22Rv1 (cell line): ENCODE results near the gene SLC22A5.
"Not testable (repeated sequence)": the region's sequence is repeated elsewhere in the genome, so short reads cannot be mapped to it uniquely, and the experiment has no call there.

Experiments
- H3K27ac ChIP-seq: fragments of 450-650 bp; 2 replicates; pipeline ENCODE4 v1.5.1; 2017
- ZFX ChIP-seq: fragments of 450-650 bp; IDR thresholded peaks from 2 replicates; pipeline ENCODE4 v1.6.1; 2017; ENCODE audit warnings: antibody characterized with exemption, borderline replicate concordance
- TF ChIP-seq, protein P1 (sequence below): fragments of 450-650 bp; IDR thresholded peaks from 2 replicates; pipeline ENCODE4 v1.5.1; 2017; ENCODE audit warnings: mild to moderate bottlenecking

SLC22A5 gene

DNA sequence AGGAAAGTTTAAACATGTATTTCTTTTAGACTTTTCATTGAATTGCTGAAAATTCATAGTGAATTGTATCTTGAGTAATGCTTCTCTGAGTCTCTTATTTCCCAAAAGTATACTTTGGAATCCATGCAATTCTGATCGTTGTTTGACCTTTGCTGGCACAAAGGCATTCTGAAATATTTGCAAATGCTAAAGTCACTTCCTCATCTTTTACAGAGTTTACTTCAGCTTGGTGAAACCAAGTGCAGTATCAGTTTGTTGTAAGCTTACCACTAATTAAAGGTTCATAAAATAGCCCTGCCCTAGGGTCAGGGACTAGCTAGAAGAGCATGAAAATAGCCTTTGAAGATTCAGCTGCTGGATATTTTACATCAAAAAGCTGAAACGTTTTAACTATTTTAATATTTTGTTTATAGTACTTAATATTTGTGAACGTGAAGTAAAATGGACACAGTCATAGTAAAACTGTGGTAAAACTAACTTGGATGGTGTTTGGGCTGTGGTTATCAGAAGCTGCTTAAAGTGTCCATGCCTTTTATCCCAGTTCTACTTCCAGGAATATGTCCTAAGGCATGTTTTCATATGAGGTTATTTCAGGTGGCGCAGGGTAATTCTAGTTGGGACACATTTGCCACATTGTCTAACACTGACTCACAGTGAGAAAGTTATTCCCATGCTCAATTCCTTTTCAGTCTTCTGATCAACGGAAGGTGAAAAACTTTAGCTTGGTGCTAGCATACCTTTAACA, 45.3 kb downstream of the SLC22A5 start:
- no peak overlapping the region for H3K27ac ChIP-seq
- TF ChIP-seq, protein P1, sequence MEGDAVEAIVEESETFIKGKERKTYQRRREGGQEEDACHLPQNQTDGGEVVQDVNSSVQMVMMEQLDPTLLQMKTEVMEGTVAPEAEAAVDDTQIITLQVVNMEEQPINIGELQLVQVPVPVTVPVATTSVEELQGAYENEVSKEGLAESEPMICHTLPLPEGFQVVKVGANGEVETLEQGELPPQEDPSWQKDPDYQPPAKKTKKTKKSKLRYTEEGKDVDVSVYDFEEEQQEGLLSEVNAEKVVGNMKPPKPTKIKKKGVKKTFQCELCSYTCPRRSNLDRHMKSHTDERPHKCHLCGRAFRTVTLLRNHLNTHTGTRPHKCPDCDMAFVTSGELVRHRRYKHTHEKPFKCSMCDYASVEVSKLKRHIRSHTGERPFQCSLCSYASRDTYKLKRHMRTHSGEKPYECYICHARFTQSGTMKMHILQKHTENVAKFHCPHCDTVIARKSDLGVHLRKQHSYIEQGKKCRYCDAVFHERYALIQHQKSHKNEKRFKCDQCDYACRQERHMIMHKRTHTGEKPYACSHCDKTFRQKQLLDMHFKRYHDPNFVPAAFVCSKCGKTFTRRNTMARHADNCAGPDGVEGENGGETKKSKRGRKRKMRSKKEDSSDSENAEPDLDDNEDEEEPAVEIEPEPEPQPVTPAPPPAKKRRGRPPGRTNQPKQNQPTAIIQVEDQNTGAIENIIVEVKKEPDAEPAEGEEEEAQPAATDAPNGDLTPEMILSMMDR = no peak
- TF ChIP-seq ZFX = no peak

- H3K27ac ChIP-seq = not testable (repeated sequence)
These were observed 46.0 kb downstream of the SLC22A5 start for GRCh38 chr5:132415516-132415915.

DNA sequence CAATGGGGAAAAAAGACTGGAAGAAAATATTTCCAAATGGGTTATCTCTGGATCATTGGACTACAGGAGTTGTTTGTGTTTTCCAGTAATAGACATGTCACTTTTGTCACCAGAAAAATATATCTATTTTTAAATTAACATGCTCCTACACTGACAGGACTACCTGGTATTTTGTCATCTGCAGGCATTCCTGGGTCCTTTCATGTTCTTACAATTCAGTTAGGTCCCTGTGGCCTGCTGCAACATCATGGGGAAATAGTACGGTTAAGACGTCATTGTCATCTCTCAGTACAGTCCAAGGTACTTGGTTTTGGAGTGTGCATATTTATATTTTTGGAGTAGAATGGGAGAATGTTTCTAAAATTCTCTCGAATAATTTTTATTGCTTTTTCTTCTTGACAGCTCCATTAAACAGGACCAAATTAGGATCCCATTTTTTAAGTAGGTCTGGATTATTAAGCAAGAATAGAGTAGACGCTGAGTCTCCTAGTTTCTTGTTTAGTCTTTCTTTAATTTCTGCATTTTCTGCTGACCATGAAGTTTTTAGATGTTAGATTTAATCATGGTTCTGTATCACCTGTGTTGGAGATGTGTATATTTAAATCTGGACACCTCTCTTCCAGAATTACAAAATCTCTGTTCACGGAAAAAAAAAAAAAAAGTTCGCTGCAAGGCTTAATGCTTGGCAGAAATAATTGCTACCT, 46.9 kb downstream of the SLC22A5 start:
- no peak overlapping the region for H3K27ac ChIP-seq
- no peak for TF ChIP-seq ZFX
- TF ChIP-seq, protein P1 = no peak

GRCh38 chr5:132417010-132417439, 47.5 kb downstream of the SLC22A5 start:
- H3K27ac ChIP-seq = no peak overlapping the region

GRCh38 chr5:132417461-132417860, 48.0 kb downstream of the SLC22A5 start:
- no peak for TF ChIP-seq ZFX
- TF ChIP-seq, protein P1 = no peak
- no peak overlapping the region for H3K27ac ChIP-seq

More at GRCh38 chr5:132417010-132417439, 47.5 kb downstream of the SLC22A5 start:
- TF ChIP-seq ZFX = no peak
- TF ChIP-seq, protein P1 = no peak

- no peak for TF ChIP-seq ZFX
- TF ChIP-seq, protein P1 = no peak
- no peak overlapping the region for H3K27ac ChIP-seq
These were observed 48.5 kb downstream of the SLC22A5 start for GRCh38 chr5:132417889-132418485.

GRCh38 chr5:132418881-132419280, 49.4 kb downstream of the SLC22A5 start:
- TF ChIP-seq, protein P1 = no peak
- no peak for TF ChIP-seq ZFX
- no peak overlapping the region for H3K27ac ChIP-seq
